ENCODE results near the gene MLLT3.

- TF ChIP-seq TEAD1 (CRISPR knock-in tag; IDR thresholded peaks at IDR 0.05) (no peak), CTCF (IDR thresholded peaks at IDR 0.05) (no peak), AR (CRISPR knock-in tag; IDR thresholded peaks at IDR 0.05) (no peak), JAZF1 (CRISPR knock-in tag; IDR thresholded peaks at IDR 0.05) (no peak)
Measured at GRCh38 chr9:20608582-20608981, 13.7 kb downstream of the MLLT3 start.
